Anterior cingulate cortex (tissue), 58 donors: ENCODE data around the gene ZNF223.
A peak's percentile ranks its signal among the peaks of the same experiment; 100 is the strongest.

Experiments used
- DNase-seq, 58 donors: peaks; one replicate each; lab custom pipeline; 2025; lab: John Stamatoyannopoulos, UW

Gene ZNF223

GRCh38 chr19:44069415-44069814 lies 17.6 kb downstream of the ZNF223 start:
- no peak for DNase-seq

DNA sequence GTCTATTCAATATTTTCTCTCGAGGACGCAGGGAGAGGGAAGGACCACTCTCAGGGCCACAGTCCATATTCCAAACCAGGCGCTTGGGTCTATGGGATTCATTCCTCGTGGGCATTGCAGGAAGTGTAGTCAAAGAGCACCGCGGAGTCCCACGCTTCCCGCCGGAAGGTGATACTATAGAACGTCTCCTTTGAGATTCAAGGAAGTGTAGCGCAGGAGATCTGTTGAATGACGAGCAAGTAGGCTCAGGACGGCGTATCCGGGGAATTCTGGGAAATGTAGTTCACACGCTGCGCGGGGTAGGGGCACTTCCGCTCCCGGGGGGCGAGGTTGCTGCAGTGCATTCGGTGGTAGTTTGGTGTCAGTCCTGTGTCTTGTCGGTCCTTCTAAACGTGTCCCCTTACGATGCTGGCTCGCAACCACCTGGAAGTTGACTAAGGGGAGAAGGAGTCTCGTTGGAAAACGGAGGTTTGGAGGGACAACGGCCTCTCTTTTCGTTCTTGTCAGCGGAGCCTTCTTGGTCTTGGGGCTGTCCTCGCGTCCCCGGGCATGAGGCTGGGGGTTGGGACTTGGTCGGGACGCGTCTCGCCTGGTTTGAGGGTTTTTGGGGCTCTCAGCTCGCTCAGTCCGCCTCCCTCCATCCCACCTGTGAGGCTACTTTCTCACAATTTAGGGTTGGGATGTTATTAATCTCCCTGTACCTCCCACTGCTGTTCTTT lies 20.1 kb downstream of the ZNF223 start, which contains the start of gene ZNF284:
ZNF284 (plus strand) TSS at position 336 of the 719 bp plus-strand sequence. CDS start 4,231 bp downstream, outside the sequence.
- peak in 57 of 58 donors; percentile 34 to 96 (median 85) for DNase-seq

DNA sequence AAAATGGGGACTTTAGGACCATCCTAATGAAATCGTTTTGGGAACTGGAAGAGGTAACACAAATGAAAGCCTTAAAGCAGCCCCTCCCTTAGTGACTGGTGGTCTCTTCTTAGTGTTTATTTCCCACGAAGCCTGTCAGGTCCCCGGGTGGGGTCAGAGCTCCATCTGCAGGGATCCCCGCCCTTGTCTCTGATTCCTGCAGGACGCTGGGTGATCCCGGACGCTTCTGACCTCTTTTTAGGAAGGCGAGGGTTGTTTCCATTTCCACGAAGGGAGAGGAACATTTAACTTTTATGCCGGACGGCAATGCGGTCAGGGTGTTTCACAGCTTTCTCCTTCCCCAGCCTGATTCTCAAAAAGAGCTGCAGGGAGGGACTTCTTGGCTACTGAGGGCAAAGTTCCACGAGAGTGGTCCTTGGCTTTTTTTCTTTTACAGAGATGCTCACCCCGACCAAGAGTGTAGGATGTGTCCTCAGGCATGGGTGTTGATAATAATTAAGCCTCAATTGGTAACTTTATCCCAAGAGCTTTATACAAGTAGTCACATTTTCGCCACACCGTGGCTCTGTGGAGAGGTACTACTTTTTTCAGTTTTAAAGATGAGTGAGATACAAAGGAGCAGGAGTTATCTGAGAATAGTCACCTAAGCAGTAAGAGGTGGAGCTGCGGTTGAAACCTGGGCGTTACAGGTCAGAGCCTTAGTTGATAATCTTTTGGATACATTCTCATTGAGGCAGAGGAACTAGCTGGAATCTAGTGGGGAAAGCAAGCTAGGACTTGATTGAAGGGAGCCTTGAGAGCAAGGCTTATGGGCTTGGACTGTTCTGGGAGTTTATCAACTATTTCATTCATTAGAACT lies 20.9 kb downstream of the ZNF223 start:
- no peak for DNase-seq

- no peak for DNase-seq
These were observed 24.5 kb downstream of the ZNF223 start for GRCh38 chr19:44076325-44076724.

DNA sequence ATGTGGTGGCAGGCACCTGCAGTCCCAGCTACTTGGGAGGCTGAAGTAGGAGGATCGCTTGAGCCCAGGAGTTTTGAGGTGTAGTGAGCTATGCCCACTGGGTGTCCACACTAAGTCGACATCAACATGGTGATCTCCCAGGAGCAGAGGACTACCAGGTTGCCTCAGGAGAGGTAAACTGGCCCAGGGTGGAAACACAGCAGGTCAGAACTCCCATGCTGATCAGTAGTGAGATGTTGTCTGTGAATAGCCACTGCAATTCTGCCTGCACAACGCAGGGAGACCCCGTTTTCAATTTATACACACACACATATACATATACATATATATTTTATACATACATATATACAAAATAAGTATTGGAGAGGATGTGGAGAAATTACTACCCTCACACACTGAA lies 40.3 kb downstream of the ZNF223 start:
- DNase-seq, result no peak

- DNase-seq, result peak in 57 of 58 donors; percentile 48 to 96 (median 89)
These were observed 42.3 kb downstream of the ZNF223 start, which contains the start of gene ZNF224 for GRCh38 chr19:44093931-44094765. TSS of gene ZNF224 (plus strand) at chr19:44094361. CDS start at chr19:44097874, 3,513 bp downstream.

DNA sequence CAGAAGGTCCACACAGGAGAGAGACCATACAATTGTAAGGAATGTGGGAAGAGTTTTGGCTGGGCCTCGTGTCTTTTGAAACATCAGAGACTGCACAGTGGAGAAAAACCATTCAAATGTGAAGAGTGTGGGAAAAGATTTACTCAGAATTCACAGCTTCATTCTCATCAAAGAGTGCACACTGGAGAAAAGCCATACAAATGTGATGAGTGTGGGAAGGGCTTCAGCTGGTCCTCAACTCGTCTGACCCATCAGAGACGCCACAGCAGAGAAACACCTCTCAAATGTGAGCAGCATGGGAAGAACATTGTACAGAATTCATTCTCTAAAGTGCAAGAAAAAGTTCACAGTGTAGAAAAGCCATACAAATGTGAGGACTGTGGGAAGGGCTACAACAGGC lies 55.9 kb downstream of the ZNF223 start:
- no peak for DNase-seq

GRCh38 chr19:44109458-44109857 lies 57.6 kb downstream of the ZNF223 start:
- DNase-seq, result no peak

GRCh38 chr19:44111910-44112463 lies 60.2 kb downstream of the ZNF223 start:
- peak in 8 of 58 donors; percentile 3 to 24 (median 7) for DNase-seq

- DNase-seq, result no peak
These were observed 60.9 kb downstream of the ZNF223 start for GRCh38 chr19:44112802-44113137.

GRCh38 chr19:44113138-44113783 lies 61.4 kb downstream of the ZNF223 start, which contains the start of gene ZNF225:
TSS of gene ZNF225 (plus strand) at chr19:44113399. CDS start at chr19:44115828, 2,429 bp downstream.
- DNase-seq, result peak in 57 of 58 donors; percentile 68 to 100 (median 97)

- peak in 6 of 58 donors; percentile 4 to 42 (median 13) for DNase-seq
These were observed 62.1 kb downstream of the ZNF223 start for GRCh38 chr19:44113784-44114390.
